Esophagus muscularis mucosa (tissue), 4 donors: Measurements from ENCODE around the gene ATF3. TPM values are rescaled to one million over a fixed set of nuclear protein-coding genes. Genes with fewer than 3 reads are reported as not detected.
A peak's percentile ranks its signal among the peaks of the same experiment; 100 is the strongest.

Source experiments
- DNase-seq: peaks from one replicate; pipeline ENCODE4 v3.0.0-alpha.2; 2017; ENCODE audit errors: extremely low spot score
- H3K27ac ChIP-seq, 4 donors: fragments of 200-600 bp; sonication (generic); replicated peaks in 1 of 4; 1 replicate in 3 of 4; 2 replicates in 1 of 4; pipeline ENCODE4 v1.5.1; 2016 to 2019; ENCODE audit warnings: mild to moderate bottlenecking in 1 of 4
- H3K27me3 ChIP-seq, 4 donors: fragments of 200-600 bp; sonication (generic); one replicate each; pipeline versions ENCODE4 v1.5.1 to v1.6.0; 2016 to 2019
- H3K36me3 ChIP-seq, 4 donors: fragments of 200-600 bp; sonication (generic); one replicate each; pipeline ENCODE4 v1.5.1; 2016 to 2019
- H3K4me1 ChIP-seq, 4 donors: fragments of 200-600 bp; sonication (generic); one replicate each; pipeline ENCODE4 v1.5.1; 2016 to 2019
- H3K4me3 ChIP-seq, 4 donors: fragments of 200-600 bp; sonication (generic); 1 replicate in 2 of 4; 2 replicates in 2 of 4; pipeline ENCODE4 v1.5.1; 2016 to 2019; ENCODE audit warnings: mild to moderate bottlenecking in 4 of 4, moderate library complexity in 1 of 4
- H3K9me3 ChIP-seq, 4 donors: fragments of 200-600 bp; sonication (generic); 1 replicate in 3 of 4; 2 replicates in 1 of 4; pipeline ENCODE4 v1.5.1; 2016 to 2019
- EP300 ChIP-seq: sonication (generic); formaldehyde crosslinking; IDR thresholded peaks from one replicate; pipeline ENCODE4 v1.6.1; 2017; ENCODE audit warnings: antibody characterized with exemption
- POLR2A ChIP-seq: fragments of 450-650 bp; IDR thresholded peaks from one replicate; pipeline ENCODE4 v1.6.1; 2017; ENCODE audit warnings: antibody characterized with exemption, moderate library complexity, mild to moderate bottlenecking, low read depth
- POLR2AphosphoS5 ChIP-seq, 2 donors: sonication (generic); formaldehyde crosslinking; IDR thresholded peaks; one replicate each; pipeline ENCODE4 v1.6.1; 2017; ENCODE audit warnings: antibody characterized with exemption in 2 of 2
- WGBS: methylation state at CpG from one replicate; pipeline ENCODE4 v1.1.5; 2018; 5-methylcytosine and 5-hydroxymethylcytosine counted together
- intact Hi-C: fragments of 100-400 bp; cut with DNase I; formaldehyde crosslinking; loops from one replicate; pipeline ENCODE4 v1.15.1; 2023
- total RNA-seq, 4 donors: library from RNA; depleted of rRNA; stranded (reverse); fragments of >200 nt; gene quantifications; one replicate each; pipeline versions ENCODE4 v1.1.0 to v1.2.1, GENCODE V29; 2016
- TF ChIP-seq, protein P1 (sequence below), 3 experiments: fragments of 200-600 bp in 2 of 3; fragments of 450-650 bp in 1 of 3; sonication (generic) in 2 of 3; IDR thresholded peaks; one replicate each; pipeline ENCODE4 v1.5.1; 2017 to 2019; ENCODE audit warnings: antibody characterized with exemption in 3 of 3, mild to moderate bottlenecking in 2 of 3, moderate library complexity in 1 of 3

Gene ATF3
- total RNA-seq, 4 donors from 2014 or later: 2.9 to 29.7 (median 3.7) TPM

DNA sequence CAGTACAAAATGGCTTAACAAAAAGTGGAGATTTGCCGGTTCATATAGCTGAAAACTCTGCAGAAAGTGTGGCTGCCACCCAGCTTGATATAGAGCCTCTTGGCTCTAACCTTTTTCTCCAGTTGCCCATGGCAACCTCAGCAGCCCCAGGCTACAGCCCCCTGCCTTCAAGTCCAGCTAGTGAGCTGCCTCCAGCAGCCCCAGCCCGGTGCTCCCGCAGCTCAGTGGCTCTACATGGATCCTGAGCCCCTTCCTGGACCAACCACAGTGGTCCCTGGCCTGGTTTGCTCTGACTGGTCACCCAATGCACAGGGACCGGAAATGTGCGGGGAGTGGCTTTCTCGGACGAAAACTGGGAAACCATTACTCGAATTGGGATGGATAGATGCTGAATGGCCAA is 13.3 kb upstream of the ATF3 start:
- no peak overlapping the region for H3K4me3 ChIP-seq
- TF ChIP-seq POLR2A (no peak), EP300 (no peak), POLR2AphosphoS5 (IDR thresholded peaks at IDR 0.05) (no peak)
- TF ChIP-seq, protein P1, sequence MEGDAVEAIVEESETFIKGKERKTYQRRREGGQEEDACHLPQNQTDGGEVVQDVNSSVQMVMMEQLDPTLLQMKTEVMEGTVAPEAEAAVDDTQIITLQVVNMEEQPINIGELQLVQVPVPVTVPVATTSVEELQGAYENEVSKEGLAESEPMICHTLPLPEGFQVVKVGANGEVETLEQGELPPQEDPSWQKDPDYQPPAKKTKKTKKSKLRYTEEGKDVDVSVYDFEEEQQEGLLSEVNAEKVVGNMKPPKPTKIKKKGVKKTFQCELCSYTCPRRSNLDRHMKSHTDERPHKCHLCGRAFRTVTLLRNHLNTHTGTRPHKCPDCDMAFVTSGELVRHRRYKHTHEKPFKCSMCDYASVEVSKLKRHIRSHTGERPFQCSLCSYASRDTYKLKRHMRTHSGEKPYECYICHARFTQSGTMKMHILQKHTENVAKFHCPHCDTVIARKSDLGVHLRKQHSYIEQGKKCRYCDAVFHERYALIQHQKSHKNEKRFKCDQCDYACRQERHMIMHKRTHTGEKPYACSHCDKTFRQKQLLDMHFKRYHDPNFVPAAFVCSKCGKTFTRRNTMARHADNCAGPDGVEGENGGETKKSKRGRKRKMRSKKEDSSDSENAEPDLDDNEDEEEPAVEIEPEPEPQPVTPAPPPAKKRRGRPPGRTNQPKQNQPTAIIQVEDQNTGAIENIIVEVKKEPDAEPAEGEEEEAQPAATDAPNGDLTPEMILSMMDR (IDR thresholded peaks at IDR 0.05): no peak
- 98% methylated on average over 6 of the region's 8 CpGs for WGBS
- no peaks in the 10 kb centered on the region for H3K36me3 ChIP-seq
- peaks cover 0 to 11% (median 9%) of the 10 kb centered on the region in 4 donors for H3K4me1 ChIP-seq
- DNase-seq: peak; percentile 64
- no peak overlapping the region for H3K27ac ChIP-seq
- no peaks in the 10 kb centered on the region for H3K9me3 ChIP-seq
- intact Hi-C loops: no loop called here
- no peaks in the 10 kb centered on the region for H3K27me3 ChIP-seq

DNA sequence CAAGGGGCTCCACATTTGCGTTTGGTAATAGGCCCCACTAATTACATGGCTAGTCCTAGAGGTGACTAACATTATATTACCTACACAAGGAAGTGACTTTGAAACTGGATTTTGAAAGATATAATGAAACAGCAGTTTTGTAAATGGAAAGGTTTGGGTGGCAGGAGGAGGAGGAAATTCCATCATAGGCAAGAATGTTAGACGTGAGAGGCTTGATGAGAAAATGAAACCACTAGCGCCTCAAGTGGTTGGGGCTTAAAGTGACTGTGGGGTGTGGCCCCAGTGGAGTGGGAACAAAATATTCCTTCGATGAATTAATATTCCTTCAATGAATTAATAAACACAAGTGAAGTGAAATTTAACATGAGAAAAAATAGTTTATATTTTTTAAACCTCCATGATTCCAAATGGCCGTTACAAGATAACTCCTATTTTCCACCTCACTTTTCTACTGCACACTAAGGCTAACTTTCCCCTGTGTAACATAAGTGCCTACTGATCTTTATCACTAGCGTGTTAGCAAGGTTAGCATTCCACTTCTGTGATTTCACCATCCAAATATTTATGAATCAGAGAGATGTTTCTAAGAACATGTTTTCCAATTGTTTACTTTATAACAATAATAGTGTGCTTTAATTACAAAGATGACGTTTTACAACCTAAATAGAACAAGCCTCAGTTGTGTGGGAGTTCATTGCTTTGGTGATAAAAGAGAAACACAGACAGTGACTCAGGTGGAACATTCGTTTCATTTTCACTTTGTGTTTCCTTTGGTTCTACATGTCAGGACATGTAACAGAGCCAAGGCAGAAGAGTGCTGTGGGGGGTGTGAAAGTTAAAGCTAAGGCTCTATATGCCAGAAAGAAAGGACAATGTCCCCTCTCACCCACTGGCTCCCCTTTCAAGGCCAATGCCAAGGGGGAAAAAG is 12.5 kb upstream of the ATF3 start:
- no peaks in the 10 kb centered on the region for H3K9me3 ChIP-seq
- intact Hi-C loops: no loop called here
- DNase-seq: peak; percentile 37
- H3K27me3 ChIP-seq: no peaks in the 10 kb centered on the region
- no peaks in the 10 kb centered on the region for H3K36me3 ChIP-seq
- H3K27ac ChIP-seq: peak overlapping the region; percentile 24 to 65 (median 32)
- 33% methylated on average over 8 of the region's 8 CpGs for WGBS
- H3K4me1 ChIP-seq: peaks cover 0 to 11% (median 9%) of the 10 kb centered on the region in 4 donors
- TF ChIP-seq POLR2AphosphoS5 (IDR thresholded peaks at IDR 0.05) (peak; percentile 42 to 44), POLR2A (no peak), EP300 (no peak)
- TF ChIP-seq, protein P1 (IDR thresholded peaks at IDR 0.05): peak; percentile 30 to 52 (median 44)
- peak overlapping the region in 1 of 4 donors; percentile 18 for H3K4me3 ChIP-seq

DNA sequence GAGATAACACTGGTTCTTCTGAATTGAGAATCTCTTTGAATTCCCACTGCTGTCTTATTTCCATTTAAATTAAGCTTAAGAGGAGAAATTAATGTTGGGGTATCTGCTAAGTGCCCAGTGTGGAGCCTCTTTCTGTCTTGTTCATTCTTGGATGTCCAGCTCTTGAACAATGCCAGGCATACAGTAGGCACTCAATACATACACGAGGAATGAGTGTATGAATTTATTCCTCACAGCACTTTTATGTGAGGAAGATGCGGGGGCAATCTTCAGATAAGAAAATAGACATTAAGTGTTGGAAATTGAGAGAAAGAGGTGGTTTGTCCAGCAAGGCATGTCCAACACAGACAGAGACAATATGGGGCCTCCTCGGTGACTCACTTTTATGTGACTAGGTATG is 11.8 kb upstream of the ATF3 start:
- DNase-seq: peak; percentile 34
- H3K27me3 ChIP-seq: no peaks in the 10 kb centered on the region
- H3K4me3 ChIP-seq: no peak overlapping the region
- no peak for TF ChIP-seq POLR2AphosphoS5 (IDR thresholded peaks at IDR 0.05)
- TF ChIP-seq, protein P1 (IDR thresholded peaks at IDR 0.05): no peak
- no peak for TF ChIP-seq EP300
- TF ChIP-seq POLR2A: no peak
- WGBS: 96% methylated on average over 3 of the region's 3 CpGs
- no peaks in the 10 kb centered on the region for H3K9me3 ChIP-seq
- peaks cover 0 to 11% (median 9%) of the 10 kb centered on the region in 4 donors for H3K4me1 ChIP-seq
- intact Hi-C loops: no loop called here
- H3K27ac ChIP-seq: peak overlapping the region; percentile 24 to 65 (median 32)
- no peaks in the 10 kb centered on the region for H3K36me3 ChIP-seq

DNA sequence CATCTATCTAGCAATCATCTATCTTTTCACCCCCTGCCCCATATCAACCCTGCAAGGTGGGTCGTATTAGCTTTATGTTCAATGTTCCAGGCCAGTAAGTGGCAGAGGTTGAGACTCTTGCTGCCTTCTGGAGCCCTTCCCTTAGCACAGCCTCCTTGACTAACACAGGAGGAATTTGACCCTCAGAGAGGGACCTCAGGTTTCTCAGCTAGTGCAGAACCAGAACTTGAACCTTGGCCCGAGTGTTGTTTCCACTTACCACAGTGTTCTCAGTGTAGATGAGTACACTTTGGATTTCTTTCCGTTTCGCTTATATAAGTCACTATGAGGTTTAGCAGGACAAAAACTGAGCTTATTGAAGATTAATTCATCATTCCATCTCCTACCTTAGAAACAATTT is 11.1 kb upstream of the ATF3 start:
- peaks cover 0 to 11% (median 9%) of the 10 kb centered on the region in 4 donors for H3K4me1 ChIP-seq
- H3K4me3 ChIP-seq: no peak overlapping the region
- no peak overlapping the region for H3K27ac ChIP-seq
- TF ChIP-seq, protein P1 (IDR thresholded peaks at IDR 0.05): no peak
- no peak for TF ChIP-seq EP300
- no peak for TF ChIP-seq POLR2A
- TF ChIP-seq POLR2AphosphoS5 (IDR thresholded peaks at IDR 0.05): no peak
- H3K36me3 ChIP-seq: no peaks in the 10 kb centered on the region
- 95% methylated on average over 4 of the region's 4 CpGs for WGBS
- H3K9me3 ChIP-seq: no peaks in the 10 kb centered on the region
- H3K27me3 ChIP-seq: peaks cover 0 to 5% (median 0%) of the 10 kb centered on the region in 4 donors
- intact Hi-C loops: no loop called here
- DNase-seq: peak; percentile 53
